Body of pancreas (tissue), 4 donors: ENCODE measurements around the gene COL28A1. TPM values are rescaled to one million over a fixed set of nuclear protein-coding genes. Genes with fewer than 3 reads are reported as not detected.

ENCODE experiments used
- ATAC-seq: fragments of 150-250 bp; one replicate; pipeline ENCODE4 v1.9.1; 2016
- DNase-seq, 4 donors: peaks; one replicate each; pipeline ENCODE4 v3.0.0-alpha.2; 2019
- H3K27ac ChIP-seq, 4 donors: fragments of 200-600 bp; sonication (generic); 1 replicate in 3 of 4; 2 replicates in 1 of 4; pipeline versions ENCODE4 v1.5.1 to v1.6.1; 2016 to 2019; ENCODE audit warnings: mild to moderate bottlenecking in 1 of 4, mixed read lengths in 1 of 4, moderate library complexity in 1 of 4
- H3K27me3 ChIP-seq, 2 donors: fragments of 200-600 bp; sonication (generic); one replicate each; pipeline ENCODE4 v1.6.0; 2016; ENCODE audit warnings: mild to moderate bottlenecking in 1 of 2
- H3K36me3 ChIP-seq, 2 donors: fragments of 200-600 bp; sonication (generic); replicated peaks in 1 of 2; 2 replicates each; pipeline ENCODE4 v1.5.1; 2016; ENCODE audit warnings: low read depth in 2 of 2; ENCODE audit not compliant: insufficient read depth in 1 of 2
- H3K4me1 ChIP-seq: fragments of 200-600 bp; sonication (generic); one replicate; pipeline ENCODE4 v1.6.0; 2016
- H3K4me3 ChIP-seq, 2 donors: fragments of 200-600 bp; sonication (generic); 1 replicate in 1 of 2; 2 replicates in 1 of 2; pipeline ENCODE4 v1.5.1; 2016 to 2019
- H3K9me3 ChIP-seq, 3 donors: fragments of 200-600 bp; sonication (generic); 1 replicate in 2 of 3; 2 replicates in 1 of 3; pipeline ENCODE4 v1.5.1; 2016
- POLR2A ChIP-seq, 3 donors: fragments of 450-650 bp; IDR thresholded peaks; one replicate each; pipeline ENCODE4 v1.6.1; 2016; ENCODE audit warnings: antibody characterized with exemption in 3 of 3, mild to moderate bottlenecking in 2 of 3
- WGBS, 2 donors: methylation state at CpG; one replicate each; pipeline ENCODE4 v1.1.5; 2017; 5-methylcytosine and 5-hydroxymethylcytosine counted together
- intact Hi-C: fragments of 100-400 bp; cut with DNase I; formaldehyde crosslinking; loops from one replicate; pipeline ENCODE4 v1.15.1; 2023
- total RNA-seq, 2 donors: library from RNA; depleted of rRNA; stranded (reverse); fragments of >200 nt; gene quantifications; one replicate each; pipeline ENCODE4 v1.1.0, GENCODE V29; 2016
- TF ChIP-seq, protein P1 (sequence below), 7 experiments: fragments of 450-650 bp in 4 of 7; fragments of 200-600 bp in 3 of 7; sonication (generic) in 3 of 7; IDR thresholded peaks; one replicate each; pipeline ENCODE4 v1.5.1; 2016 to 2019; ENCODE audit warnings: antibody characterized with exemption in 7 of 7

Gene COL28A1
- total RNA-seq, 2 donors from 2014 or later: 13.8 to 16.9 TPM

DNA sequence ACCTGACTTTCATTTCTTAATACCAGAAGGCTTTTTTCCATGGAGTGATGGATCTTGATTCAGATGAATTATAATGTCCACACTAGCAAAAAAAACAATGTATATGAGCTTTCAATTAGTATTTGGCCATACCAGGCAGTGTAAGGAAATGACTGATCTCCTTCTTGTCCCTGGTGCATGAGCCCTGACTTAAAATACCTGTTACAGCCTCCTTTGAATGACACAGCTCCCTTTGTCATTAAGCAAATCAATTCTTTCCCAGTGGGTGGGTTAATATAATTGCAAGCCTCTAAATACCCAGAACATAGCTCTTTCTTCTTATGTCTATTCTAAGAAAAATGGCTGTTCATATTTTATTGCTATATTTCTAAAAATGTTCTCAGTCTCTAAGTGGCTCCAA is 188.6 kb downstream of the COL28A1 start:
- Histone ChIP-seq H3K9me3 (no peaks in the 10 kb centered on the region), H3K4me1 (no peaks in the 10 kb centered on the region), H3K36me3 (no peaks in the 10 kb centered on the region), H3K27me3 (no peaks in the 10 kb centered on the region), H3K4me3 (no peak overlapping the region), H3K27ac (no peak overlapping the region)
- no peak for TF ChIP-seq POLR2A (IDR thresholded peaks at IDR 0.05)
- TF ChIP-seq, protein P1, sequence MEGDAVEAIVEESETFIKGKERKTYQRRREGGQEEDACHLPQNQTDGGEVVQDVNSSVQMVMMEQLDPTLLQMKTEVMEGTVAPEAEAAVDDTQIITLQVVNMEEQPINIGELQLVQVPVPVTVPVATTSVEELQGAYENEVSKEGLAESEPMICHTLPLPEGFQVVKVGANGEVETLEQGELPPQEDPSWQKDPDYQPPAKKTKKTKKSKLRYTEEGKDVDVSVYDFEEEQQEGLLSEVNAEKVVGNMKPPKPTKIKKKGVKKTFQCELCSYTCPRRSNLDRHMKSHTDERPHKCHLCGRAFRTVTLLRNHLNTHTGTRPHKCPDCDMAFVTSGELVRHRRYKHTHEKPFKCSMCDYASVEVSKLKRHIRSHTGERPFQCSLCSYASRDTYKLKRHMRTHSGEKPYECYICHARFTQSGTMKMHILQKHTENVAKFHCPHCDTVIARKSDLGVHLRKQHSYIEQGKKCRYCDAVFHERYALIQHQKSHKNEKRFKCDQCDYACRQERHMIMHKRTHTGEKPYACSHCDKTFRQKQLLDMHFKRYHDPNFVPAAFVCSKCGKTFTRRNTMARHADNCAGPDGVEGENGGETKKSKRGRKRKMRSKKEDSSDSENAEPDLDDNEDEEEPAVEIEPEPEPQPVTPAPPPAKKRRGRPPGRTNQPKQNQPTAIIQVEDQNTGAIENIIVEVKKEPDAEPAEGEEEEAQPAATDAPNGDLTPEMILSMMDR (IDR thresholded peaks at IDR 0.05): no peak
- DNase-seq (no peak), ATAC-seq (no peak)
- intact Hi-C loops: no loop called here

DNA sequence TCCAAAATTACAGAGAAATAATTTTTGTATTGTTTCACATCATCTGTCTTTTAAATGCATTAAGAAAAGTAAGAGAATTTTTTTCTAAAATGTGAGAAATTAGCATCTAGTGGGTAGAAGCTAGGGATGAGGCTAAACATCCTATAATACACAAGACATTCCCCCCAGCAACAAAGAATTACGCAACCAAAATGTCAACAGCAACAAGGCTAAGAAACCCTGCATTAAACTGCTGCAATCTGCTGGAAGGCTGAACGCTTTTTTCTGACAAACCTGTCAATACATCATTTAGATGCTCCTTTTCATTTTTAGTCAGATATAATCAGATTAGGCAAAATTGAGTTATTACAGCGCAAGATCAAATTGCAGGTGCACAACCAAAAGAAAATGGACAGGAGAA is 191.1 kb downstream of the COL28A1 start:
- DNase-seq: no peak
- TF ChIP-seq, protein P1 (IDR thresholded peaks at IDR 0.05): no peak
- TF ChIP-seq POLR2A (IDR thresholded peaks at IDR 0.05): no peak
- 70 to 92% methylated on average over 3 of the region's 3 CpGs for WGBS, 2 donors
- Histone ChIP-seq H3K36me3 (no peaks in the 10 kb centered on the region), H3K27ac (no peak overlapping the region), H3K4me1 (no peaks in the 10 kb centered on the region), H3K4me3 (no peak overlapping the region), H3K27me3 (no peaks in the 10 kb centered on the region), H3K9me3 (no peaks in the 10 kb centered on the region)
- no peak for ATAC-seq
- intact Hi-C loops: no loop called here

DNA sequence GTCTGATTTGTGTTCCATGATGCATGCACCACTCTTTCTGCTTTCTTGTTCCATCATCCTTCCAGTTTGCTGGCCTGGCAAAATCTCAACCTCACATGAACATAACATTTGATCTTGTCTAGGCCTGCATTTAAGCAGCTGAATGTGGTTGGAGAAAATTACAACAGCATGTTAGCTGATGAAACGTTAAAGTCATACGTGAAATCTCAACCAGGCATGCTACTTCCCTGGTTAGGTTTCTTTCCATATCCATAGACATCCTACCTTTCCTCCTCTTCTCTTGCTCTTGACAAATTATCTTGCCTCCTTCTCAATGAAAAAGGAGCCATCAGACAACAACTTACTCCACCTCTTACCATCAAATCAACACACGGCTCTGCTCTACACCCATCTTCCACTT is 199.8 kb downstream of the COL28A1 start:
- Histone ChIP-seq H3K27ac (no peak overlapping the region), H3K4me3 (no peak overlapping the region), H3K27me3 (no peaks in the 10 kb centered on the region), H3K4me1 (no peaks in the 10 kb centered on the region), H3K9me3 (no peaks in the 10 kb centered on the region), H3K36me3 (no peaks in the 10 kb centered on the region)
- 59 to 75% methylated on average over 3 of the region's 3 CpGs for WGBS, 2 donors
- TF ChIP-seq, protein P1 (IDR thresholded peaks at IDR 0.05): no peak
- TF ChIP-seq POLR2A (IDR thresholded peaks at IDR 0.05): no peak
- intact Hi-C loops: no loop called here
- no peak for ATAC-seq
- DNase-seq: no peak

DNA sequence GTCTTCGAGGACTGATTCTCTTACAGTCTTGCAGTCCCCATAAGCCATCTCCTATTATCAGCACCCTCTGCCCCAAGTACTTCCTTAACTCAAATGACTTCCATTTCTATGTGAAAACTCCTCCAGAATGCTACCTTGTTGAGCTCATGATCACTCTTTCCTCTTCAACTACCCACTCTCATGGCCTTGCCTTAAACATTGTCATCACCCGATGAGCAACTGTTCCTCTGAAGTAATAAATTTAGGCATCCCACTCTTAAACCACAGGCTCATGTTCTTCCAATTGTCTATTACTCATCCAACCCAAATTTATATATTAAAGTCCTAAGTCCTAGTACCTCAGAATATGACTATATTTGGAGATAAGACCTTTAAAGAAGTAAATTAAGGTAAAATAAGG is 200.5 kb downstream of the COL28A1 start:
- 94% methylated on average over 2 of the region's 2 CpGs for WGBS, 2 donors
- TF ChIP-seq, protein P1 (IDR thresholded peaks at IDR 0.05): no peak
- no peak for TF ChIP-seq POLR2A (IDR thresholded peaks at IDR 0.05)

DNA sequence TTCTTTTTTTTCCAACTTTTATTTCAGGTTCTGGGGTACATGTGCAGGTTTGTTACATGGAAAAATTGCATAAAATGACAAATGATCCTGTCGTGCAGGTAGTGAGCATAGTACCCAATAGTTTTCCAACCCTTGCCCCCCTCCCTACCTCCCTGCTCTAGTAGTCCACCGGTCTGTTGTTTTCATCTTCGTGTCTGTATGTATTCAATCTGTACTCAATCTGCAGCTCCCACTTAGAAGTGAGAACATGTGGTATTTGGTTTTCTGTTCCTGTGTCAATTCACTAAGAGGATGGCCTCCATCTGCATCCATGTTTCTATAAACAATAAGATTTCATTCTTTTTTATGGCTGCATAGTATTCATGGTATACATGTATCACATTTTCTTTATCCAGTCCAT is 202.1 kb downstream of the COL28A1 start:
- no peaks in the 10 kb centered on the region for H3K36me3 ChIP-seq
- DNase-seq: no peak
- no peak overlapping the region for H3K27ac ChIP-seq
- no peaks in the 10 kb centered on the region for H3K4me1 ChIP-seq
- no peak for ATAC-seq
- no peaks in the 10 kb centered on the region for H3K9me3 ChIP-seq
- no peak overlapping the region for H3K4me3 ChIP-seq
- 70 to 76% methylated on average over 3 of the region's 3 CpGs for WGBS, 2 donors
- intact Hi-C loops: no loop called here
- H3K27me3 ChIP-seq: no peaks in the 10 kb centered on the region
- no peak for TF ChIP-seq POLR2A (IDR thresholded peaks at IDR 0.05)

More for the DNA sequence above, 200.5 kb downstream of the COL28A1 start:
- Histone ChIP-seq H3K27ac (no peak overlapping the region), H3K27me3 (no peaks in the 10 kb centered on the region), H3K4me1 (no peaks in the 10 kb centered on the region), H3K9me3 (no peaks in the 10 kb centered on the region), H3K36me3 (no peaks in the 10 kb centered on the region), H3K4me3 (no peak overlapping the region)
- ATAC-seq (no peak), DNase-seq (no peak)
- intact Hi-C loops: no loop called here
